NCI-H2196 treated with DMSO at 0.1 percent for 48 hours (cell line): ENCODE data around the gene OR10T2.
"Not testable (repeated sequence)": the region's sequence is repeated elsewhere in the genome, so short reads cannot be mapped to it uniquely, and the experiment has no call there.

Experiments used
- DNase-seq: peaks from one replicate; lab custom pipeline; 2025; ENCODE audit not compliant: unreplicated experiment; lab: John Stamatoyannopoulos, UW

OR10T2 gene, protein sequence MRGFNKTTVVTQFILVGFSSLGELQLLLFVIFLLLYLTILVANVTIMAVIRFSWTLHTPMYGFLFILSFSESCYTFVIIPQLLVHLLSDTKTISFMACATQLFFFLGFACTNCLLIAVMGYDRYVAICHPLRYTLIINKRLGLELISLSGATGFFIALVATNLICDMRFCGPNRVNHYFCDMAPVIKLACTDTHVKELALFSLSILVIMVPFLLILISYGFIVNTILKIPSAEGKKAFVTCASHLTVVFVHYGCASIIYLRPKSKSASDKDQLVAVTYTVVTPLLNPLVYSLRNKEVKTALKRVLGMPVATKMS

GRCh38 chr1:158398818-158399514, at the start of gene OR10T2:
Gene OR10T2 (minus strand): TSS chr1:158399466. CDS start chr1:158399466, 0 bp downstream.
- DNase-seq = no peak

DNA sequence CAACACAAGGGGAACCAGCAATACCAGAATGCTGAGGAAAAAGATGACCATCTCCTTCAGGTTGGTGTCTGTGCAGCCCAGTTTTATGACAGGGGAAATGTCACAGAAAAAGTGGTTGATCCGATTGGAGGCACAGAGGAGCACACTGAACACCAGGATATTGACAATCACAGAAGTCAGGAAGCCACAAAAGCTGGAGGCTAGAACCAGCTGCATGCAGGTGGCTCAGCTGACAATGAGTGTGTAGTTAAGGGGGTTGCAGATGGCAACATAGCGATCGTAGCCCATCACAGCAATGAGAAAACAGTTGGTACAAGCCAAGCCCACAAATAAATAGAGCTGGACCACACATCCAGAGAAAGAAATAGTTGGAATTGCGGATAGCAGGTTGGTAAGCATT, 46.1 kb upstream of the OR10T2 start:
- no peak for DNase-seq

- DNase-seq = no peak
Observed at GRCh38 chr1:158434741-158435140, 35.5 kb upstream of the OR10T2 start.

GRCh38 chr1:158430163-158430562, 30.9 kb upstream of the OR10T2 start:
- not testable (repeated sequence) for DNase-seq

DNA sequence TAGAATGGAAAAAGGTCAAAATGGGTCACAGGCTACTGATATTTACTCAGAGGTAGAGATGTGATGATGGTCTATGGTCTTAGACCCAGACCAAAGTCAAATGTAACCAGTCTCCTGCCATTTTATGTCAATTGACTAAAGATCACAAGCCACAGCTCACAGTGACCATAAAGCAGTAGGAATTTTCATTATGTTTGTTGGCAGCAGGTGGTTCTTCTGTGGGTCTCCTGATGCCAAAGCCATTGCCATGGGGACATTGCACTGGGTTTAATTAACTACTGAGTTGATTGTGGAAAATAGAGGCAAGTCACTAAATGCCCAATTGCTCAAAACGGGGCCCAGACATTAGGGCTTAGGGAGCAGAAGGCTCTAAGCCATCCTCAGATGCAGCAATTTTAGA, 26.9 kb upstream of the OR10T2 start, which contains the start of gene OR10K2:
Gene OR10K2, minus strand, starts transcription at position 101 of the 400 bp plus-strand sequence. CDS start 5,371 bp downstream, outside the sequence.
- DNase-seq = no peak

- DNase-seq = no peak
Observed at GRCh38 chr1:158425027-158425426, 25.8 kb upstream of the OR10T2 start.

DNA sequence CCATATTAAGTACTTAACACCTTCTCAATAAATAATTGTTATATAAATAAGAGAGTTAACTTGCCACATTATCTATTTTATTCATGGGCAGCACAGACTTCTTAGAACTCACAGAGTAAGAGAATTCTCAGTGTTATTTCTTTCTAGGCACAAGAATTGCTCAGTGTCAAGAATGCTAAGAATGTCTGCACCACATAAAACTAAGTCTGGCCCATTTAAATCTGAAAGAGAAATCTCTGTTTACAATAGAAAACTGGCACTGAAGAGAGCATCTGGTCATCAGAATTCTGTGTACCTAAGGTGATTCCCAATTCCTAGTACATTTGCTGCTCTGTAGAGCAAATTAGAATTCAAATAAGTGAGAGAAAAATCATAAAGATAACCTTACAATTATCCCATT, 22.9 kb upstream of the OR10T2 start:
- DNase-seq = no peak

DNA sequence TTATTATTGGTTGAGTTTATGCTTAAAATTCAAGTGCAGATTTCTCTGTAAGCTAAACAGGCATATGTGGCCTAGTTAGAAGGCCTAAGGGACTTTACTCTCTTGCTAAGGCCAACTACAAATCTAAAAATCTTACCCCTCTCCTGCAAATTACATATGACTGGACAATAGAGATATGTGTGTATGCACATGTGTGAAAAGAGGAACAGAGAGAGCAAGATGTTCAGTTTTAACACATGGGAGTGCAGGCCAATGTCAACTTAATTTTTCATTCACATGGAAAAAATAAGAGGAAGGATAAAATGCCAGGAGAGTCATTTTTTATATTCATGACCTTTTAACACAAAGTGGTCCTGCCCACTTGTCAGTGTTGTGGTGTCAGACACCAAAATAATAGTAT, 18.3 kb upstream of the OR10T2 start:
- DNase-seq = no peak

GRCh38 chr1:158414651-158415345, 15.5 kb upstream of the OR10T2 start:
- DNase-seq = no peak

GRCh38 chr1:158407092-158407491, 7.8 kb upstream of the OR10T2 start:
- no peak for DNase-seq

- no peak for DNase-seq
Observed at GRCh38 chr1:158400871-158401270, 1.6 kb upstream of the OR10T2 start.

GRCh38 chr1:158396646-158397045, 2.6 kb downstream of the OR10T2 start:
- DNase-seq = no peak

DNA sequence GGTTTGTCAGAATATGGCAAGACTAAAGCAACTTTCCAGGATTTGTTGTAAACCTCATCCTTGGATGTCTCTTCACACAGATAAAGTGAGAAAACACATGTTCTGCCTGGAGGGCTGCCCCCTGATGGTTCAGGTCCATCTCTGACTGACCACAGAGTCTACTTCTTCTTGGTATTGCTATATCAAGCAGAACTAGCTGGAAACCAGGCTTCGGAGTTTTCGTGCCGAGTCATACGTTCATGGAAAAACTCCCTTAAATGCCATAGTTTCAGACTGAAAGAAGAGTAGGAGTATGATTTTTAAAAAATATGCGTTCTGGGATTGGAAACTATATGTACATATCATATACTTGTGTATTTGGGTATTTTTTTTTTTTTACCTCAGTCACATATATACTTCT, 5.8 kb downstream of the OR10T2 start:
- DNase-seq = no peak

- DNase-seq = no peak
Observed at GRCh38 chr1:158391099-158391498, 8.2 kb downstream of the OR10T2 start.

DNA sequence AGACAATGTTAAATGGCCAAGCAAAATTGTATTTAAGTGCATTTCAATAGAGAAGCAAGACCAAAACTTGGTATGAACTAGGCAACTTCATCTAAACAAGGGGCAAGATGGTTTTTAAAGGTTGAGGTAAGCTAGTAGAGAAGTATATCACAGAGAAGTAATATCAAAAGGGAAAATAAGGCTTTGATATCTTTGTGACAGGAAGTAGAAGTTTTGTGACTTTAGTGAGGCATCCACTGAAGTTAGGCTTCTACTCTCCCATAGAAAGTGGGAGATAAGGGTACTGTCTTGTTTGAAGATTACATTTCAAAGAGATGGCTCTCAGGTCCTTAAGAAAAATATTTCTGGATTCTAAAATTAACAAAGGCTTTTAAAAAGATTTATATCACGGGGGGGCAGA, 8.9 kb downstream of the OR10T2 start:
- no peak for DNase-seq

DNA sequence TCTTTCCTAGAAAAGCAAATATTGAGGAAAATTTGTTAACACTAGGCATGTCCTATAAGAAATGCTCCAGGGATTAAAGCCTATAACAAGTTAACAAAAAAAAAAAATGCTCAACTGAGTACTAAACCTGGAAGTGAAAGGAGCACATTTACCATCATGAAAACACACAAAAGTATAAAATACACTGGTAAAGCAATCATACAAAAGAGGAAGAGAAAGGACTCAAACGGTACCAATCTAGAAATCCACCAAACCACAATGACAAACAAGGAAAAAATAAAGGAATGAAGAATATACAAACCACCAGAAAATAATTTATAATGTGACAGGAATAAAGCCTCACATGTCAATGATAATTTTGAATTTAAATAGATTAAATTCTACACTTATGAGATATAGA, 24.4 kb downstream of the OR10T2 start:
- no peak for DNase-seq

- not testable (repeated sequence) for DNase-seq
Observed at GRCh38 chr1:158374101-158374500, 25.2 kb downstream of the OR10T2 start.

DNA sequence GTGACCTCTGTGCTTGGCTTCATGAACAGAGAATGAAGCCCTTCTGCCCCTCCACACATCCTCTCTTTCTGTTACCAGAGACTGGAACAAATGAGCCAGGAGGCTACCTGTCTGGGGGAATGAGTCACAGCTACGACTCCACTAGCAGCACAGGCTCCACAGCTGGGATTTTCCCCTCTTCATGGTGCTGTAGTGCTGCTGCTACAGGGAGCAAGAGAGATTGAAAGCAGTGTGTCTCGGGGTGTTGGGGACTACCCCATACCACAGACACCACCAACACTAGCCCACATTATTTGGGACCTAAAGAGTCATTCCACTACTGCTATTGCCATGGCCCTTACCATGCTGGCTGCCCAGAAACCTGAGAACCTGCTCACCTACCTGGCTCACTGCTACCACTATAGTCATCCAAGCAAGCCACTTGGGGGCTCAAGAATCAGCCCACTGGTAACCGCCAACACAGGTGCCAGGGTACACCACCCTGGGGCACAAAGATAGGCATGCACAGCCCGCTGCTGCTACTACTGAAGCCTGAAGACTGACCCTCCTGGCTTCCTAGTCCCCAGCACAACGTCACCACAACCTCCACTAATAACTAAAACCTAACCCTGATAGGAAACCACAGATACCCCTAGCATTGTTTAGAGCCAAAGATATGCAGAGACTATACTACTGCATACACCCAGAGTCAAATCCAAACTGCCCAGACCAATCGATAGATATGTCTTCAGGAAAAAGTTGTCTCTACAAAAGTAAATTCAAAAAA, 27.9 kb downstream of the OR10T2 start:
- no peak for DNase-seq

- DNase-seq = no peak
Observed at GRCh38 chr1:158366783-158367182, 32.5 kb downstream of the OR10T2 start.

DNA sequence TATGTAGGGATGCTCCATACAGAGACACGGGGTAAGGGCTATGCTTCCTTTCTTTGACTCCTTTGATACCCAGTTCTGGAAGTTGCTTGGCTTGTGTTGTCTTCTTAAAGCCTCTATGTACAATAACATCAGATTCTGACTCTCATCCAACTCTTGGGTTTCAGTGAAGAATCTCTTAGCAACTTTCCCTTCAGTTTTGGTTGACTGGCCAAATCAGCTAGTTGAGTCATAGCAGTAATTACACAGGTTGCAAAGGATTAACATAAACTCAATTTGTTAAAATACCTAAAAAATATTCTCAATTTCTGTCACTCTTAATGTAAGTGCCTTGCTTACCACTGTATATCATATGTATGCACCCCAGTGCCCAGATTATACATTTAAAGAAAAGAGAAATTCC, 36.3 kb downstream of the OR10T2 start:
- DNase-seq = no peak

- no peak for DNase-seq
Observed at GRCh38 chr1:158362482-158362881, 36.8 kb downstream of the OR10T2 start.
